Measurements from ENCODE around the gene TSC22D1. TPM values are rescaled to one million over a fixed set of nuclear protein-coding genes. Genes with fewer than 3 reads are reported as not detected.

The TSC22D1 gene
- total and polyA plus RNA-seq, 2 of the 4 experiments (the other 2 are of a cell fraction): 30.8 to 42.2 TPM

DNA sequence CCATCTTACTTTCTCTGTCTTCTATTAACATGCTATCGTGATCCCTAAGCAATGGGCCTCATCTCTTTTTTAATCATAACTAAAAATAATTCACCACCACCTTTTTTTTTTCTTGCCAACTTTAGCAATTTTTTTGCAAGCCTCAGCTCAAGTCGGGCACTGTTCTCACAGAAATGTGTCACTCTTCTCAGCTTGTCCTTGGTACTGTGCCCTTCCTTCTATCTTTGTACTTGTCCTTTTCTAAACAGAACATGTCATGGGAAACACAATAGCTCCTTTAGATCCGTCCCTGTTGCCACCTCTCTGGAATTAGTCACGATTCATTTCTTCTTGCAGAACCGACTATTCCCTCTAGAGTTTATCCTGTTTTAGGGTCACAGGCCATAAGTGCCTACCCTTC, 192.2 kb downstream of the TSC22D1 start:
- no peak for TF ChIP-seq RCOR1 (IDR thresholded peaks at IDR 0.05; ENCODE audit: insufficient replicate concordance, low read length)
- no peak for TF ChIP-seq USF2 (IDR thresholded peaks at IDR 0.05; ENCODE audit: low read depth, low read length)
- TF ChIP-seq FOS (IDR thresholded peaks at IDR 0.05; ENCODE audit: low read depth, low read length): no peak
- TF ChIP-seq CHD1 (IDR thresholded peaks at IDR 0.05; ENCODE audit: low read depth, low read length): no peak
- no peak for TF ChIP-seq MXI1 (IDR thresholded peaks at IDR 0.05; ENCODE audit: borderline replicate concordance, low read depth, low read length)
- TF ChIP-seq, protein P1, sequence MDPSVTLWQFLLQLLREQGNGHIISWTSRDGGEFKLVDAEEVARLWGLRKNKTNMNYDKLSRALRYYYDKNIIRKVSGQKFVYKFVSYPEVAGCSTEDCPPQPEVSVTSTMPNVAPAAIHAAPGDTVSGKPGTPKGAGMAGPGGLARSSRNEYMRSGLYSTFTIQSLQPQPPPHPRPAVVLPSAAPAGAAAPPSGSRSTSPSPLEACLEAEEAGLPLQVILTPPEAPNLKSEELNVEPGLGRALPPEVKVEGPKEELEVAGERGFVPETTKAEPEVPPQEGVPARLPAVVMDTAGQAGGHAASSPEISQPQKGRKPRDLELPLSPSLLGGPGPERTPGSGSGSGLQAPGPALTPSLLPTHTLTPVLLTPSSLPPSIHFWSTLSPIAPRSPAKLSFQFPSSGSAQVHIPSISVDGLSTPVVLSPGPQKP (IDR thresholded peaks at IDR 0.05; ENCODE audit: borderline replicate concordance, low read depth, low read length): no peak
- TF ChIP-seq BHLHE40 (IDR thresholded peaks at IDR 0.05; ENCODE audit: low read depth, low read length): no peak
- no peak for TF ChIP-seq MAFK (IDR thresholded peaks at IDR 0.05; ENCODE audit: low read depth, low read length)
- TF ChIP-seq, protein P2, sequence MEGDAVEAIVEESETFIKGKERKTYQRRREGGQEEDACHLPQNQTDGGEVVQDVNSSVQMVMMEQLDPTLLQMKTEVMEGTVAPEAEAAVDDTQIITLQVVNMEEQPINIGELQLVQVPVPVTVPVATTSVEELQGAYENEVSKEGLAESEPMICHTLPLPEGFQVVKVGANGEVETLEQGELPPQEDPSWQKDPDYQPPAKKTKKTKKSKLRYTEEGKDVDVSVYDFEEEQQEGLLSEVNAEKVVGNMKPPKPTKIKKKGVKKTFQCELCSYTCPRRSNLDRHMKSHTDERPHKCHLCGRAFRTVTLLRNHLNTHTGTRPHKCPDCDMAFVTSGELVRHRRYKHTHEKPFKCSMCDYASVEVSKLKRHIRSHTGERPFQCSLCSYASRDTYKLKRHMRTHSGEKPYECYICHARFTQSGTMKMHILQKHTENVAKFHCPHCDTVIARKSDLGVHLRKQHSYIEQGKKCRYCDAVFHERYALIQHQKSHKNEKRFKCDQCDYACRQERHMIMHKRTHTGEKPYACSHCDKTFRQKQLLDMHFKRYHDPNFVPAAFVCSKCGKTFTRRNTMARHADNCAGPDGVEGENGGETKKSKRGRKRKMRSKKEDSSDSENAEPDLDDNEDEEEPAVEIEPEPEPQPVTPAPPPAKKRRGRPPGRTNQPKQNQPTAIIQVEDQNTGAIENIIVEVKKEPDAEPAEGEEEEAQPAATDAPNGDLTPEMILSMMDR (conservative IDR thresholded peaks at IDR 0.05; ENCODE audit: low read depth, low read length): no peak
- TF ChIP-seq MAZ (IDR thresholded peaks at IDR 0.05; ENCODE audit: borderline replicate concordance, low read depth, low read length): no peak
- TF ChIP-seq RAD21 (IDR thresholded peaks at IDR 0.05; ENCODE audit: low read length): no peak
- no peak for TF ChIP-seq NFE2L2 (IDR thresholded peaks at IDR 0.05; ENCODE audit: low read depth, low read length)
- TF ChIP-seq POLR2A (IDR thresholded peaks at IDR 0.05; ENCODE audit: low read depth, low read length): no peak
- no peak for TF ChIP-seq CEBPB (IDR thresholded peaks at IDR 0.05; ENCODE audit: low read depth, low read length)
- TF ChIP-seq SMC3 (IDR thresholded peaks at IDR 0.05; ENCODE audit: low read depth, low read length): no peak
- TF ChIP-seq RFX5 (IDR thresholded peaks at IDR 0.05; ENCODE audit: low read depth, low read length): no peak
- no peaks in the 10 kb centered on the region for H4K20me1 ChIP-seq (ENCODE audit: insufficient read depth, low read length)
- no peak overlapping the region for H3K4ac ChIP-seq (ENCODE audit: low read depth, low read length)
- WGBS, 2 experiments (ENCODE audit: extremely low coverage in 2 of 2, insufficient read length in 1 of 2): 68% methylated on average over 4 of the region's 5 CpGs; no CpG with 5 or more reads in 1 of the 2 experiments
- H3K79me1 ChIP-seq (ENCODE audit: low read depth in 1 of 2, low read length in 2 of 2): no peaks in the 10 kb centered on the region
- no peak overlapping the region for H4K91ac ChIP-seq (ENCODE audit: insufficient read depth, low read depth, low read length)
- ATAC-seq (ENCODE audit: low read depth) (no peak), DNase-seq (no peak)
- H3K56ac ChIP-seq (ENCODE audit: extremely low read depth, insufficient read depth, low read length): no peak overlapping the region
- dilution Hi-C loops (cut with HindIII; ENCODE audit: low sequenced_read_pairs, unreplicated experiment): no loop called here
- H3K9me1 ChIP-seq (ENCODE audit: insufficient read depth, low read length): peaks cover 4% of the 10 kb centered on the region
- no peak overlapping the region for H3K14ac ChIP-seq (replicated peaks; ENCODE audit: low read depth, low read length)
- H3K9ac ChIP-seq (ENCODE audit: low read depth, low read length): no peak overlapping the region
- H2AFZ ChIP-seq (replicated peaks; ENCODE audit: low read length, poor library complexity): no peak overlapping the region
- no peak overlapping the region for H2BK20ac ChIP-seq (ENCODE audit: low read depth, low read length)
- intact Hi-C loops (cut with micrococcal nuclease): no loop called here
- H4K5ac ChIP-seq (ENCODE audit: low read depth, low read length): no peak overlapping the region
- no peak overlapping the region for H2BK15ac ChIP-seq (ENCODE audit: low read depth, low read length)
- H2AK5ac ChIP-seq (ENCODE audit: low read depth, low read length): no peak overlapping the region
- POLR2A ChIA-PET (ENCODE audit: unreplicated experiment): no interaction called here
- no peaks in the 10 kb centered on the region for H3K36me3 ChIP-seq (ENCODE audit: control insufficient read depth, insufficient read depth, low read length)
- no peak overlapping the region for H3K4me2 ChIP-seq (ENCODE audit: low read depth, low read length)
- H3K4me1 ChIP-seq (ENCODE audit: control insufficient read depth, insufficient read depth, low read length): peaks cover 3% of the 10 kb centered on the region
- H2AK9ac ChIP-seq (replicated peaks; ENCODE audit: low read depth, low read length, poor library complexity): no peak overlapping the region
- CTCF ChIA-PET: no interaction called here
- no TSS peak for BruUV-seq (replicated peaks)
- no peak overlapping the region for H4K8ac ChIP-seq (ENCODE audit: low read depth in 2 of 2, low read length in 2 of 2)
- H3K23ac ChIP-seq (ENCODE audit: low read depth, low read length): no peak overlapping the region
- no peaks in the 10 kb centered on the region for H3K27me3 ChIP-seq (ENCODE audit: control insufficient read depth, insufficient read depth, low read length)
- no peak overlapping the region for H2BK5ac ChIP-seq (ENCODE audit: low read depth, low read length, poor library complexity, severe bottlenecking)
- H3K27ac ChIP-seq (ENCODE audit: insufficient read depth, low read length): no peak overlapping the region
- no peak overlapping the region for H3K4me3 ChIP-seq (ENCODE audit: insufficient read depth, low read depth, low read length)
- no peak overlapping the region for H3K18ac ChIP-seq (ENCODE audit: low read depth, low read length)
- H2BK120ac ChIP-seq (ENCODE audit: low read depth, low read length): no peak overlapping the region
- no peaks in the 10 kb centered on the region for H3K9me3 ChIP-seq (ENCODE audit: control insufficient read depth, insufficient read depth, low read length)
- in situ Hi-C loops (cut with MboI; ENCODE audit: low sequenced_read_pairs): no loop called here

Measured in IMR-90 (cell line).